T47D (cell line): ENCODE data around the gene LCP2.

Source experiments
- DNase-seq, 2 experiments: peaks; one replicate each; pipeline versions ENCODE4 v3.0.0 to v3.0.0-alpha.2; 2011 to 2012; ENCODE audit warnings: low read depth in 1 of 2, low spot score in 1 of 2
- JUND ChIP-seq: IDR thresholded peaks from 2 replicates; pipeline ENCODE4 v1.6.1; 2012; ENCODE audit warnings: low read depth
- in situ Hi-C: cut with HindIII; loops from 2 replicates; pipeline ENCODE4 v1.10.0; 2016; ENCODE audit warnings: low sequenced_read_pairs, low pct_unique_long_range_greater_than_20kb

Gene LCP2

GRCh38 chr5:170312301-170312595, 14.7 kb upstream of the LCP2 start:
- no peak for TF ChIP-seq JUND
- DNase-seq: no peak
- in situ Hi-C loops: no loop called here

DNA sequence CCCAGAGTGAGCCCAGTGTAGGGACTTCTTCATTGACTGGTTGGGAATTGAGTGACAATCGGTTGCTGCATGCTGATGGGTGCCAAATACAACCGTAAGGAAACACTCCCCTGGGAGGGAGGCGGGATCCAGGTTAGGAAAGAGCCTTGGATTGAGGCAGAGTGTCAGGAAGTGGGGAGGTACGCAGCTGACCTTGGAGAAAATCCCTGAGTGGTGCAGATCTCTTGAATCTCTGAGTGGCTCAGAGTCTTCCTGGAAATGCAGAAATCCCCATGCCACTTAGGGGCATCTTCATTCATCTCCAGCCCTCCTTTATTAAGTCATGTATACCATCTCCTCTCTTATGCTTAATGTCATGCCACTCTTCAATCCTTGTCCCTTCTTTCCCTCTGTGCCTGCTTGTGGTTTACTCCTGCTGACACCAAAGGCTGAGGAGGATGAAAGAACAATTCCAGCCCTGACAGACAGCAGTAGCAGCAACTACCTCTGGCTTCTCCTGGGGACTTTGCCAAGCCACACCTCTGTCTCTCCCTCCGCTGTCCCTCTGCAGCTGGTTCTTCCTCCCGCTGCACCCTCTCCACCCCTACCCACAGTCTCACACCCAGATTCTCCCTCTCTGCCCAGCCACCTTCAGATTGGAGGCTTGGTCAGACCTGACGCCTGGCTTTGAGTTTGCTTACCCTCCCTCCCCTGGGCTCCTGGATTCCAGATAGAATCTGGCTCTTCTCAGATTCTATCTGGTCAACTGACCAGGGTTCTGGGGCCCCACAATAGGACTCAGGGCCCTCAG, 14.1 kb upstream of the LCP2 start:
- in situ Hi-C loops: no loop called here
- no peak for DNase-seq
- no peak for TF ChIP-seq JUND

- no peak for DNase-seq
- in situ Hi-C loops: no loop called here
Observed at GRCh38 chr5:170310256-170310926, 12.8 kb upstream of the LCP2 start.

GRCh38 chr5:170308686-170309085, 11.1 kb upstream of the LCP2 start:
- no peak for DNase-seq
- TF ChIP-seq JUND: no peak
- in situ Hi-C loops: no loop called here

More at GRCh38 chr5:170310256-170310926, 12.8 kb upstream of the LCP2 start:
- TF ChIP-seq JUND: no peak

- DNase-seq: peak in 1 of 2 experiments; percentile 26
Observed at GRCh38 chr5:170307575-170308465, 10.2 kb upstream of the LCP2 start.

GRCh38 chr5:170306381-170306831, 8.8 kb upstream of the LCP2 start:
- DNase-seq: no peak
- TF ChIP-seq JUND: no peak
- in situ Hi-C loops: no loop called here

More at GRCh38 chr5:170307575-170308465, 10.2 kb upstream of the LCP2 start:
- in situ Hi-C loops: no loop called here
- no peak for TF ChIP-seq JUND

DNA sequence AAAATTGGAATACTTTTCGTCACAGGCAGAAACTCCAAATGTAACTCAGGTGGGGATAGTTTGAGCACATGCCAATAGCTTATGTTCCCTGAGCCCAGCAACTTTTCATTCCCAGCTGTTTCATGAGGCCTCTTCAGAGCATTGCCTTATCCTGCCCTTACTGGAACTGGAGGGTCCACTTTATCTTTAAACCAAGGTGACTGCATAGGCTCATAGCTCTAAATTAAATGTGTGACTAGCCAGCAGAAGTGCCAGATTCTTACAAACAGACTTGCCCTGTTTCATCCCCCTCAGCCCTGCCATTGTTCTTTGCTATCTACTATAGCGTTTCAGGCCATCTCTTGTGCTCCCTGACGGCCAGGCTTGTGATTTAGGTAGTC, 8.1 kb upstream of the LCP2 start:
- in situ Hi-C loops: no loop called here
- no peak for DNase-seq

DNA sequence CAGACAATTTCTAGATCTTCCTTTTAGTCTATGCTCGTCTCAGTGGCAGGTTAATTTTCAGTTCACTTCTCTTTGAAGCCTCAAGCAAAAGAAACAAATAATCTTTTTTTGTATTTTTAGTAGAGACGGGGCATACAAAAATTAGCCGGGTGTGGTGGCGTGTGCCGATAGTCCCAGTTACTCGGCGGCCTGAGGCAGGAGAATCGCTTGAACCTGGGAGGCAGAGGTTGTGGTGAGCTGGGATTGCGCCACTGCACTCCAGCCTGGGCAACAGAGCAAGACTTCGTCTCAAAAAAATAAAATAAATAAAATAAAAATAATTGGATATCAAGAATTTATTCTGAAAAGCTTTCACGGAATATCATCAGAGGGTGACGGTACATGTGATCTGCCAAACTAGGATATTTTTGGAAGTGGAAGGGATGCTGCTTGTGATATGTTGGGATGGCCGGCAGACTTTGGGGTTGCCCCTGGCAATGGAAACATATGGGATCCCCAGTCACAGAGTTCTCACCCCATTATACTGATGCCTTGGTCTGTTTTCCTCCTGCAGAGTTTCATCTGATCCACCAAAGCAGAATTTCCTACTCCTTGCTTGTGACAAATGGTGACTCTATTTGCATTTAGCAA, 7.6 kb upstream of the LCP2 start:
- in situ Hi-C loops: no loop called here
- no peak for TF ChIP-seq JUND
- DNase-seq: no peak

More for the DNA sequence above, 8.1 kb upstream of the LCP2 start:
- no peak for TF ChIP-seq JUND

- TF ChIP-seq JUND: no peak
- in situ Hi-C loops: no loop called here
- DNase-seq: no peak
Observed at GRCh38 chr5:170303549-170303948, 6.0 kb upstream of the LCP2 start.

DNA sequence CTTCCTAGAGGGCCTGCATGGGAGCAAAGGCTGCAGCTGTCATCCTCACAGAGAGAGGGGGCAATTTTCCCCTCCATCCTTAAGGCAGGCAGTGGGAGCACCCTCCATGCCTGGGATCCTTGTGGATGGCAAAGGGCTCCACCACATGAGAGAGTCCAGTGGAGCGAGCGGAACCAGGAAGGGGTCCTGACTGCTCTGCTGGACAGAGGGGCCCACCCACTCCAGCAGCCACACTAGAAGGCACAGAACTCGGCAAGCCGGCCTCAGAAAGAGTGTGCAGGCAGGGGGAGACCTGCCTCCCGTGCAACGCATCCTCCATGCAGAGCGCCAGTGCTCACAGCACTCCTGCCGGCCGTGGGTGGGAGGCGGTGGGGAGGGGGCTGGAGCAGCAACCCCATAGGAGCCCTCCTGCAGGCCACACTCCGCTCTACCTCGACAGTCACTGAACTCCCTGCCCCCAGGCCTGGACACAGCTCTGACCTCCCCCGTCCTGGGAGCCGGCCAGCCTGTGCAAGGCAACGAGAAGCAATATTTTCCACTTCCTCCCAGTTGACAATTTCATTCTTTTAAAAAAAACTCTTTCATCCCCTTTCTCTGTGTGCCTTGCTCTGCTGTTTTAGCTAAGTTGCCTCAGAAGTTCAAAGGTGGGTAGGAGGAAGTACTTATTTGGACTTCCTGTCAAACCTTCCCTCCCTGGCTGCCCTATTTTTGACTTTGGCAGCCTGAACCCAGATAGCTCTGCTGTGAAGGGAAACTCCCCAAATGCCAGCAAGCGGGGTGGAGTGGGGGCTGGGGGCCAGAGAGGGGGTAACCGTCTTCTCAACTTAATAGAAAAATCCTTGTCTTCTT, 5.3 kb upstream of the LCP2 start:
- no peak for TF ChIP-seq JUND
- DNase-seq: no peak
- in situ Hi-C loops: no loop called here

- no peak for DNase-seq
- no peak for TF ChIP-seq JUND
Observed at GRCh38 chr5:170301981-170302652, 4.5 kb upstream of the LCP2 start.

More at GRCh38 chr5:170301981-170302652, 4.5 kb upstream of the LCP2 start:
- in situ Hi-C loops: no loop called here
